Suprapubic skin (tissue), 4 donors: ENCODE data around the gene TEX50.

ENCODE experiments used
- CTCF ChIP-seq, 2 donors: fragments of 200-600 bp in 1 of 2; fragments of 450-650 bp in 1 of 2; sonication (generic) in 1 of 2; IDR thresholded peaks; one replicate each; pipeline ENCODE4 v1.5.1; 2016 to 2019; ENCODE audit warnings: antibody characterized with exemption in 2 of 2, mild to moderate bottlenecking in 1 of 2, moderate library complexity in 1 of 2
- EP300 ChIP-seq: sonication (generic); formaldehyde crosslinking; IDR thresholded peaks from one replicate; pipeline ENCODE4 v1.6.1; 2017; ENCODE audit warnings: antibody characterized with exemption
- POLR2A ChIP-seq, 2 donors: fragments of 450-650 bp; IDR thresholded peaks; one replicate each; pipeline ENCODE4 v1.6.1; 2017; ENCODE audit warnings: antibody characterized with exemption in 2 of 2, mild to moderate bottlenecking in 2 of 2, moderate library complexity in 2 of 2
- POLR2AphosphoS5 ChIP-seq, 3 donors: sonication (generic); formaldehyde crosslinking; IDR thresholded peaks; one replicate each; pipeline ENCODE4 v1.6.1; 2017; ENCODE audit warnings: antibody characterized with exemption in 3 of 3

GRCh38 chr1:173666646-173667045, 31.5 kb downstream of the TEX50 start:
- TF ChIP-seq POLR2AphosphoS5 (IDR thresholded peaks at IDR 0.05) (no peak), CTCF (IDR thresholded peaks at IDR 0.05) (no peak), POLR2A (IDR thresholded peaks at IDR 0.05) (no peak), EP300 (no peak)
